Stimulated activated CD4-positive, alpha-beta T cell treated with anti-CD3 and anti-CD28 coated beads, Interleukin-2, amount 100 ng/mL, for 4 hours (primary cell): Measurements from ENCODE around the gene CAMK1D.

Experiments used
- DNase-seq: peaks from one replicate; pipeline ENCODE4 v3.0.0-alpha.2; 2020; ENCODE audit warnings: low read depth

The CAMK1D gene

GRCh38 chr10:12828736-12829135, 479.4 kb downstream of the CAMK1D start:
- DNase-seq, result no peak

GRCh38 chr10:12829831-12830390, 480.6 kb downstream of the CAMK1D start:
- no peak for DNase-seq

GRCh38 chr10:12832096-12832495, 482.7 kb downstream of the CAMK1D start:
- no peak for DNase-seq

GRCh38 chr10:12833451-12833850, 484.1 kb downstream of the CAMK1D start:
- no peak for DNase-seq

- DNase-seq, result no peak
Measured at GRCh38 chr10:12834116-12834665, 484.8 kb downstream of the CAMK1D start.

- DNase-seq, result no peak
Measured at GRCh38 chr10:12834721-12835120, 485.4 kb downstream of the CAMK1D start.

GRCh38 chr10:12835709-12836108, 486.4 kb downstream of the CAMK1D start:
- no peak for DNase-seq

- no peak for DNase-seq
Measured at GRCh38 chr10:12838366-12838765, 489.0 kb downstream of the CAMK1D start.

- no peak for DNase-seq
Measured at GRCh38 chr10:12838995-12839927, 489.9 kb downstream of the CAMK1D start.

GRCh38 chr10:12839941-12840611, 490.7 kb downstream of the CAMK1D start:
- DNase-seq, result no peak

GRCh38 chr10:12841426-12841825, 492.1 kb downstream of the CAMK1D start:
- DNase-seq, result no peak

GRCh38 chr10:12841826-12842225, 492.5 kb downstream of the CAMK1D start:
- DNase-seq, result no peak

- DNase-seq, result no peak
Measured at GRCh38 chr10:12842310-12842709, 493.0 kb downstream of the CAMK1D start.

GRCh38 chr10:12843296-12843945, 494.1 kb downstream of the CAMK1D start:
- DNase-seq, result no peak

- DNase-seq, result no peak
Measured at GRCh38 chr10:12844811-12845483, 495.6 kb downstream of the CAMK1D start.

- DNase-seq, result no peak
Measured at GRCh38 chr10:12846718-12847117, 497.4 kb downstream of the CAMK1D start.

- no peak for DNase-seq
Measured at GRCh38 chr10:12847361-12847975, 498.1 kb downstream of the CAMK1D start.

GRCh38 chr10:12848439-12849173, 499.3 kb downstream of the CAMK1D start:
- no peak for DNase-seq

GRCh38 chr10:12849319-12850181, 500.2 kb downstream of the CAMK1D start:
- DNase-seq, result no peak
